22Rv1 (cell line): ENCODE measurements around the gene EIF3D.
"Not testable (repeated sequence)": the region's sequence is repeated elsewhere in the genome, so short reads cannot be mapped to it uniquely, and the experiment has no call there.

ENCODE experiments used
- ZFX ChIP-seq: fragments of 450-650 bp; IDR thresholded peaks from 2 replicates; pipeline ENCODE4 v1.6.1; 2017; ENCODE audit warnings: antibody characterized with exemption, borderline replicate concordance
- TF ChIP-seq, protein P1 (sequence below): fragments of 450-650 bp; IDR thresholded peaks from 2 replicates; pipeline ENCODE4 v1.5.1; 2017; ENCODE audit warnings: mild to moderate bottlenecking

DNA sequence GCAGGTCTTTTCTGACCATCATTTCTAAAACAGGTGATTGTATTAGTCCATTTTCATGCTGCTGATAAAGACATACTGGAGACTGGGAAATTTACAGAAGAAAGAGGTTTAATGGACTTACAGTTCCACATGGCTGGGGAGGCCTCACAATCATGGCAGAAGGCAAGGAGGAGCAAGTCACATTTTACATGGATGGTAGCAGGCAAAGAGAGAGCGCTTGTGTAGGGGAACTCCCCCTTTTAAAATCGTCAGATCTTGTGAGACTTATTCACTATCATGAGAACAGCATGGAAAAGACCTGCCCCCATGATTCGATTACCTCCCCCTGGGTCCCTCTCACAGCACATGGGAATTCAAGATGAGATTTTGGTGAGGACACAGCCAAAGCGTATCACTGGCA, 4.4 kb upstream of the EIF3D start:
- TF ChIP-seq, protein P1, sequence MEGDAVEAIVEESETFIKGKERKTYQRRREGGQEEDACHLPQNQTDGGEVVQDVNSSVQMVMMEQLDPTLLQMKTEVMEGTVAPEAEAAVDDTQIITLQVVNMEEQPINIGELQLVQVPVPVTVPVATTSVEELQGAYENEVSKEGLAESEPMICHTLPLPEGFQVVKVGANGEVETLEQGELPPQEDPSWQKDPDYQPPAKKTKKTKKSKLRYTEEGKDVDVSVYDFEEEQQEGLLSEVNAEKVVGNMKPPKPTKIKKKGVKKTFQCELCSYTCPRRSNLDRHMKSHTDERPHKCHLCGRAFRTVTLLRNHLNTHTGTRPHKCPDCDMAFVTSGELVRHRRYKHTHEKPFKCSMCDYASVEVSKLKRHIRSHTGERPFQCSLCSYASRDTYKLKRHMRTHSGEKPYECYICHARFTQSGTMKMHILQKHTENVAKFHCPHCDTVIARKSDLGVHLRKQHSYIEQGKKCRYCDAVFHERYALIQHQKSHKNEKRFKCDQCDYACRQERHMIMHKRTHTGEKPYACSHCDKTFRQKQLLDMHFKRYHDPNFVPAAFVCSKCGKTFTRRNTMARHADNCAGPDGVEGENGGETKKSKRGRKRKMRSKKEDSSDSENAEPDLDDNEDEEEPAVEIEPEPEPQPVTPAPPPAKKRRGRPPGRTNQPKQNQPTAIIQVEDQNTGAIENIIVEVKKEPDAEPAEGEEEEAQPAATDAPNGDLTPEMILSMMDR, result not testable (repeated sequence)
- TF ChIP-seq ZFX, result not testable (repeated sequence)
